Colonic mucosa (tissue), 4 donors: Measurements from ENCODE around the gene ELF5. TPM values are rescaled to one million over a fixed set of nuclear protein-coding genes. Genes with fewer than 3 reads are reported as not detected.

Source experiments
- DNase-seq: peaks from one replicate; pipeline ENCODE4 v3.0.0-alpha.2; 2020
- H3K27ac ChIP-seq: fragments of 200-600 bp; one replicate; pipeline ENCODE4 v1.8.0; 2021
- H3K27me3 ChIP-seq: fragments of 200-600 bp; one replicate; pipeline ENCODE4 v1.8.0; 2021
- H3K36me3 ChIP-seq: fragments of 200-600 bp; one replicate; pipeline ENCODE4 v1.8.0; 2021
- H3K4me1 ChIP-seq: fragments of 200-600 bp; one replicate; pipeline ENCODE4 v1.8.0; 2021; ENCODE audit warnings: mild to moderate bottlenecking
- H3K4me3 ChIP-seq: fragments of 200-600 bp; one replicate; pipeline ENCODE4 v1.8.0; 2021
- H3K9ac ChIP-seq, 2 donors: one replicate each; pipeline ENCODE4 v1.7.0; 2013; ENCODE audit warnings: control low read depth in 2 of 2, low read depth in 2 of 2, low read length in 2 of 2
- H3K9me3 ChIP-seq: fragments of 200-600 bp; one replicate; pipeline ENCODE4 v1.8.0; 2021
- CTCF ChIP-seq: fragments of 200-600 bp; IDR thresholded peaks from one replicate; pipeline ENCODE4 v1.8.0; 2022; ENCODE audit warnings: antibody characterized with exemption, mild to moderate bottlenecking
- intact Hi-C: fragments of 100-400 bp; cut with DNase I; formaldehyde crosslinking; loops from one replicate; pipeline ENCODE4 v1.14.1; 2022
- total RNA-seq, 2 donors: library from RNA; stranded (reverse); fragmentation: NEBNext Ultra II Directional in 1 of 2; extraction: Animal tissue kit (Norgen Biotek cat#: 25700) in 1 of 2; gene quantifications; one replicate each; pipeline ENCODE4 v1.2.1, GENCODE V29; 2021
- donor health status: healthy.
- donor health status: DM: no; HTN: no; CAD: no.
- donor health status: DM: no; HTN: no; CAD: no.

The ELF5 gene
- total RNA-seq, 2 donors from 2014 or later: not detected

- no peaks in the 10 kb centered on the region for H3K27me3 ChIP-seq
- no peak for TF ChIP-seq CTCF
- no peaks in the 10 kb centered on the region for H3K4me1 ChIP-seq
- no peak overlapping the region for H3K9ac ChIP-seq
- H3K36me3 ChIP-seq: no peaks in the 10 kb centered on the region
- DNase-seq: no peak
- H3K27ac ChIP-seq: no peak overlapping the region
- H3K9me3 ChIP-seq: no peaks in the 10 kb centered on the region
- H3K4me3 ChIP-seq: no peak overlapping the region
- intact Hi-C loops: no loop called here
Measured at GRCh38 chr11:34478845-34479663, 34.5 kb downstream of the ELF5 start.

GRCh38 chr11:34476849-34477248 lies 36.7 kb downstream of the ELF5 start:
- Histone ChIP-seq H3K36me3 (no peaks in the 10 kb centered on the region), H3K27me3 (no peaks in the 10 kb centered on the region), H3K4me3 (no peak overlapping the region), H3K27ac (no peak overlapping the region), H3K9ac (no peak overlapping the region), H3K4me1 (no peaks in the 10 kb centered on the region), H3K9me3 (no peaks in the 10 kb centered on the region)
- DNase-seq: no peak
- intact Hi-C loops: no loop called here
- no peak for TF ChIP-seq CTCF

DNA sequence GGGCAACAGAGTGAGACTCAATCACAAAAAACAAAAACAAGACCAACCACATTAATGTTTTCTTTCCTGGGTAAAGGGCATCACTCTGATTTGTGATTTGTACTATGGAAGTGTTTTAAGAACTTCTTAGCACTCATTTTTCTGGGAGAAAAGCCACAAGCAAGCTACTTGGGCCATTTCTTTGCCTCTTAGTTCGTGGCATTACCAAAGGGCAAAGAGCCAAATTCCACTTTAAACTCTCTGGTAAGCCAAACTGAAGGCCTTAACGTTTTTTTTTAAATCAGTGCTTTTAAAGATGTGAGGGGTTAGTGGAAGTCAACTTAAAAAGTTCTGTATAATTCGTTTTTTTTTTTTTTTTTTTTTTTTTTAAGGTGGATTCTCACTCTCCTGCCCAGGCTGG lies 37.9 kb downstream of the ELF5 start:
- Histone ChIP-seq H3K9me3 (no peaks in the 10 kb centered on the region), H3K27me3 (no peaks in the 10 kb centered on the region), H3K4me3 (no peak overlapping the region), H3K36me3 (no peaks in the 10 kb centered on the region), H3K9ac (no peak overlapping the region), H3K27ac (no peak overlapping the region), H3K4me1 (no peaks in the 10 kb centered on the region)
- no peak for TF ChIP-seq CTCF
- intact Hi-C loops: no loop called here
- DNase-seq: no peak

DNA sequence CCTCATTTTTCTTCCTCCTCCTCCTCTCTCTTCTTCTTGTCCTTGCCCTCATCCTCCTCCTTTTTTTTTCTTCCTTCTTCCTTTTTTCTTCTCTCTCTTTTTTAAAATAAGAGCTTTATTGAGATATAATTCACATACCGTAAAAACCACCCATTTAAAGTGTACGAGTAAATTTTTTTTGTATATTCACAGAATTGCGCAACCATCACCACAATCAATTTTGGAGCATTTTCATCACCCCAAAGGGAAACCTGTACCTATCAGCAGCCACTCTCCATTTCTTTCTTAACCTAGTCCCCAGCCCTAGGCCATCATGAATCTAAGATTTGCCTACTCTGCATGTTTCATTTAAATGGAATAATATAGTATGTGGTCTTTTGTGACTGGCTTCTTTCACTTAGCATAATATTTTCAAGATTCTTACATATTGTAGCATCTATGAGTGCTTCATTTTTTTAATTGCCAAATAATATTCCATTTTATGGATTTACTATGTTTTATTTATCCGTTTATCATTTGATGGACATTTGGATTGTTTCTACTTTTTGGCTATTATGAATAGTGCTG lies 39.9 kb downstream of the ELF5 start:
- Histone ChIP-seq H3K36me3 (no peaks in the 10 kb centered on the region), H3K4me1 (no peaks in the 10 kb centered on the region), H3K27ac (no peak overlapping the region), H3K27me3 (no peaks in the 10 kb centered on the region), H3K4me3 (no peak overlapping the region), H3K9me3 (no peaks in the 10 kb centered on the region), H3K9ac (no peak overlapping the region)
- DNase-seq: no peak
- intact Hi-C loops: no loop called here
- no peak for TF ChIP-seq CTCF

DNA sequence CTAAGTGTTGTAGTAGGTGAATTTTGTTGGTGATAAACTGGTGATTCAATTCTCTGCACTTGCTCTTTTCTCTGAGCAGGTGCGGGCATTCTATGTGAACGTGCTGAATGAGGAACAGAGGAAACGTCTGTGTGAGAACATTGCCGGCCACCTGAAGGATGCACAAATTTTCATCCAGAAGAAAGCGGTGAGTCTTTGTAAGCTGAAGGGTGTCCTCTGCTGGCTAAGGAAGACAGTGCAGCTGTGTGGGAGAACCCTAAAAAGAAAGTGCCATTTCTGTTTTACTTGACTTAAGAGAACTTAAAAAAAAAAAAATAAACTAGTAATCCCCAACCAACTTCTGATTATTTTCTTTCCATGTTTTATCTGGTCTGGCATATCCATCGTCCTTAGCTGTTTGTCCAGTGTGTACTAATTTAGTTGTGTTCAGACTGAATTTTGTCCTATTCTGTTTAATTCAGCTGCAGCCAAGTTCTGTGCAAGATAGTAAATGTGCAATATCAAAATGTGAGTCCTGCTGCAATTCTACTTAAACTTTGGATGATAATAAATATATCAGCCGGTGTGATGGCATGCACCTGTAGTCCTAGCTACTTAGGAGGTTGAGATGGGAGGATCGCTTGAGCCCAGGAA lies 45.3 kb downstream of the ELF5 start:
- peak; percentile 63 for TF ChIP-seq CTCF
- Histone ChIP-seq H3K27ac (no peak overlapping the region), H3K9me3 (no peaks in the 10 kb centered on the region), H3K9ac (no peak overlapping the region), H3K27me3 (no peaks in the 10 kb centered on the region), H3K4me3 (no peak overlapping the region), H3K4me1 (no peaks in the 10 kb centered on the region), H3K36me3 (no peaks in the 10 kb centered on the region)
- intact Hi-C loops: loop anchor here (10.0 kb wide), 1 partner anchor 104 kb away; no protein-coding TSS in a partner anchor
- peak; percentile 35 for DNase-seq
